MG63 (cell line): ENCODE results near the gene GAPVD1. TPM values are rescaled to one million over a fixed set of nuclear protein-coding genes. Genes with fewer than 3 reads are reported as not detected.
"Not testable (repeated sequence)": the region's sequence is repeated elsewhere in the genome, so short reads cannot be mapped to it uniquely, and the experiment has no call there.

Source experiments
- DNase-seq: peaks from one replicate; pipeline ENCODE4 v3.0.0-alpha.2; 2020
- H3K27me3 ChIP-seq: fragments of 250-450 bp; sonication (Bioruptor Pico); 2 replicates; pipeline ENCODE4 v1.5.1; 2020; ENCODE audit warnings: mild to moderate bottlenecking, moderate library complexity
- H3K36me3 ChIP-seq: fragments of 250-450 bp; sonication (Bioruptor Pico); 2 replicates; pipeline ENCODE4 v1.5.1; 2020; ENCODE audit warnings: mild to moderate bottlenecking, moderate library complexity
- H3K4me3 ChIP-seq: fragments of 250-450 bp; sonication (Bioruptor Pico); 2 replicates; pipeline ENCODE4 v1.5.1; 2020; ENCODE audit warnings: mild to moderate bottlenecking, moderate library complexity
- H3K9me3 ChIP-seq: fragments of 250-450 bp; sonication (Bioruptor Pico); 2 replicates; pipeline ENCODE4 v1.5.1; 2020; ENCODE audit warnings: mild to moderate bottlenecking, moderate library complexity
- total RNA-seq: library from RNA; depleted of rRNA; stranded (reverse); fragments of >200 nt; shearing (Covaris generic); gene quantifications from 2 replicates; pipeline ENCODE4 v1.2.3, GENCODE V29; 2014; ENCODE audit warnings: low replicate concordance

Gene GAPVD1
- total RNA-seq, 1 experiment from 2014 or later: 31.4 TPM

GRCh38 chr9:125241000-125241862 is 20.4 kb upstream of the GAPVD1 start, which contains the start of gene HSPA5:
TSS of gene HSPA5 (minus strand) at chr9:125241343. CDS start at chr9:125241126, 217 bp downstream.
- Histone ChIP-seq H3K9me3 (no peaks in the 10 kb centered on the region), H3K27me3 (no peaks in the 10 kb centered on the region), H3K4me3 (peak within 1 kb of the TSS; percentile 86), H3K36me3 (peaks cover 48% of the 10 kb centered on the region)
- DNase-seq: peak; percentile 99

DNA sequence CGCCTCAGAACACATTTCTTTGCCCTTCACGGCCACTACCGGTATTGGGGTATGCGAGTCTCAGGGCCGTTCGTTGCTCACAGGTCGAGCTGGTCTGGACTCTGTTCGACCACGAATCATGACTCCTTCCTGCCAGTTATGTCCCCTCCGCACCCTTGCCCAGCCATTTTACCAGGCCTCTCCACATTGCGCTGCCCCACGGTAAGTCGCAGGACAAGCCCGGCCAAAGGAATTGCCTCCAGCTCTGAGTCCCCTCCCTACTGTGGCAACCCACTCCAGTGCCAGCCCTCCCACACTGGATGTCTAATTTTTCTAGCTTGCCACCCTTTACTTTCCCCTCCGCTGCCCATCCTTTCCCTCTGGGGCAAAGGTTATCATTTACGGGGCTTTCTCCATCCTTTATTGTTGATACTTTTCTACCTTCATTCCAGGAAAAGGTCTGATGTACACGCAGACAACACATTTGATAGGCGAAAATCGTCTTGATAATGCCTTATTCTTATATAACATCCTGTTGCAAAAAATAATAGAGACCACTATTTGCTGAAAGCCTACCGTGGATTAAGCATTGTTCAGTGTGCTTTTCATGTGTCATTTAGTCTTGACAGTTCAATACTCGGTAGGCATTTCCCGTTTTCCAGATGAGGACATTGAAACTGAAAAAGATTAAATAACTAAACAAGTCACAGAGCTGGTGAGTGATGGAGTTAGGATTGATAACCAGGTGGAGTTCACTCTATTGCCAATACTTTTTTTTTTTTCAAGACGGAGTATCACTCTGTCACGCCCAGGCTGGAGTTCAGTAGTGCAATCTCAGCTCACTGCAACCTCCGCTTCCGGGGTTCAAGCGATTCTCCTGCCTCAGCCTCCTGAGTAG is 19.5 kb upstream of the GAPVD1 start:
- Histone ChIP-seq H3K9me3 (no peaks in the 10 kb centered on the region), H3K4me3 (peak overlapping the region; percentile 86), H3K27me3 (no peaks in the 10 kb centered on the region), H3K36me3 (peaks cover 39% of the 10 kb centered on the region)
- peak; percentile 41 for DNase-seq

DNA sequence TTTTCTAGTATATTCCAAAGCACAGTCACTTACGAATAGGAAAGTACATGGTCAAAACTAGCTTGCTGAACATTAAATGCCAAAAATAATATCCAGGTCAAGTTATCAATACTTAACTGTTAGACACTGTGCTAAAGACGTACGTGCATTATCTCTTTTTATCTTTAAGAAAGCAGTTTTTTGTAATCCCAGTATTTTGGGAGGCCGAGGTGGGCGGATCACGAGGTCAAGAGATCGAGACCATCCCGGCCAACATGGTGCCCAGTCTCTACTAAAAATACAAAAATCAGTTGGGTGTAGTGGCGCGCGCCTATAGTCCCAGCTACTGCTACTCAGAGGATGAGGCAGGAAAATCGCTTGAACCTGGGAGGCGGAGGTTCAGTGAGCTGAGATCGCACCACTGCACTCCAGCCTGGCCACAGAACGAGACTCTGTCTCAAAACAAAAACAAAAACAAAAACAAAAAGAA is 17.8 kb upstream of the GAPVD1 start:
- Histone ChIP-seq H3K4me3 (no peak overlapping the region), H3K27me3 (no peaks in the 10 kb centered on the region), H3K36me3 (peaks cover 22% of the 10 kb centered on the region), H3K9me3 (no peaks in the 10 kb centered on the region)
- no peak for DNase-seq

- DNase-seq: no peak
- H3K27me3 ChIP-seq: no peaks in the 10 kb centered on the region
- H3K9me3 ChIP-seq: no peaks in the 10 kb centered on the region
- H3K4me3 ChIP-seq: no peak overlapping the region
- no peaks in the 10 kb centered on the region for H3K36me3 ChIP-seq
These were observed 15.4 kb upstream of the GAPVD1 start for GRCh38 chr9:125246261-125246667.

DNA sequence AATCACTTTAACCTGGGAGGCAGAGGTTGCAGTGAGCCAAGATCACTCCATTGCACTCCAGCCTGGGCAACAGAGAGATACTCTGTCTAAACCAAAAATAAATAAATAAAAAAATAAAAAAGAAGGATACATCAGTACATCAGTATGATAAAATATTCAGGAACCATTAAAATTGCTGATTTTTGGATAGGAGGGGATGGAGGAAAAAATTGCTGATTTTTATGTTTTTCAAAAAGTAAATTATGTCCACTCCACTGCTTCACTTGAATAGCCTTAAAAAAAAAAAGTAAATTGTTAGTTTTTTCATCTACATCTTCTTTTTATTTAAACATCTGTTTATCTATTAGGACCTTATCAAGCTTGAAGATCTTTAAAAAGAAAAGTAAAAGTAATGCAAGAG is 7.4 kb upstream of the GAPVD1 start:
- Histone ChIP-seq H3K36me3 (no peaks in the 10 kb centered on the region), H3K9me3 (no peaks in the 10 kb centered on the region), H3K27me3 (no peaks in the 10 kb centered on the region), H3K4me3 (no peak overlapping the region)
- DNase-seq: no peak

DNA sequence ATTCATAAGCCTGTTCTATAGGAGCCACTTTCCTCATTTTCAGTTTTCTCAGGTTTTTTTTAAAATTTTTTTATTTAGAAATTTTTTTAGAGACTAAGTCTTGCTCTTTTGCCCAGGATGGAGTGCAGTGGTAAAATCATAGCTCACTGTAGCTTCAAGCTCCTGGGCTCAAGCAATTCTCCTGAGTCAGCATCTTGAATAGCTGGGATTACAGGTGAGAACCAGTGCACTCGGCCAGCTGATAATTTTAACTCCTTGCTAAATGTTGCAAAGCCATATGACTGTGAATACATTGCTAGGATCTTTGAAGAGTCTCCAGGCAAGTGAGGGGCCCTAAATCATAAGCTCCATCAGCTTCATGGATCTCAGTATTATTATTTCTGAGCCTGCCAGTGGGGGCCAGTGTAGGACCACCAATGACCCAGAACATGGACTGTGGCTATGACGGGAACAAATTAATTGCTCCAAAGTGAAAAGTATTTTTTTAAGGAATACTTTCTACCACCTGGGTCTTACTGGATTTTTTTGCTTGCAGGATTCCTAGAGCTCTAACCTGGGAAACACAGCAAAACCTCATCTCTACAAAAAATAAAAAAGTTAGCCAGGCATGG is 5.7 kb upstream of the GAPVD1 start:
- H3K4me3 ChIP-seq: no peak overlapping the region
- H3K36me3 ChIP-seq: no peaks in the 10 kb centered on the region
- H3K27me3 ChIP-seq: no peaks in the 10 kb centered on the region
- no peaks in the 10 kb centered on the region for H3K9me3 ChIP-seq
- DNase-seq: no peak

DNA sequence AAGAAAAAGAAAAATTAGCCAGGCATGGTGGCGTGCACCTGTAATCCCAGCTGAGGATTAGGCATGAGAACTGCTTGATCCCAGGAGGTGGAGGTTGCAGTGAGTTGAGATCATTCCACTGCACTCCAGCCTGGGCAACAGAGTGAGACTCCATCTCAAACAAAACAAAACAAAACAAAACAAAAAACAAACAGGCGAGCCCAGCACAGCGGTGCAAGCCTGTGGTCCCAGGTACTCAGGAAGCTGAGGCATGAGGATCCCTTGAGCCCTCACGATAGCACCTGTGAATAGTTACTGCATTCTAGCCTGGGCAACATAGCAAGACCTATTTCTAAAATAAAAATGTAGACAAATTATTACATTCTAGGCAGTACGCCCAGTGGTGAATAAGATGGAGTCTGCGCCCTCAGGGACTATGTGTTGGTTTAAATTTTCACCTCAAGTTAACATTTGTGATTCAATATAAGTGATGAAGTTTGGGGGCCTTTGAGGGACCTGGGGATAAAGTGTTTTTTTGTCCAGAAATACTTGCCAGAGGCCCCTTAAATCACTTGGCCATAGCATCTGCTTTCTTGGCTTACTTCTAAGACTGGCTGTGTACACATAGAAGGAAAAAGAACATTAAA is 3.4 kb upstream of the GAPVD1 start:
- peaks cover 6% of the 10 kb centered on the region; the same call in 1 of the 2 replicates for H3K36me3 ChIP-seq

GRCh38 chr9:125258832-125259534 is 2.6 kb upstream of the GAPVD1 start:
- Histone ChIP-seq H3K4me3 (no peak overlapping the region), H3K27me3 (no peaks in the 10 kb centered on the region), H3K9me3 (no peaks in the 10 kb centered on the region), H3K36me3 (peaks cover 8% of the 10 kb centered on the region)
- no peak for DNase-seq

More for the DNA sequence above, 3.4 kb upstream of the GAPVD1 start:
- Histone ChIP-seq H3K27me3 (no peaks in the 10 kb centered on the region), H3K9me3 (no peaks in the 10 kb centered on the region), H3K4me3 (no peak overlapping the region)
- no peak for DNase-seq

- Histone ChIP-seq H3K4me3 (no peak overlapping the region), H3K9me3 (no peaks in the 10 kb centered on the region), H3K27me3 (no peaks in the 10 kb centered on the region), H3K36me3 (peaks cover 11% of the 10 kb centered on the region)
- no peak for DNase-seq
These were observed 1.1 kb upstream of the GAPVD1 start for GRCh38 chr9:125260561-125260960.

DNA sequence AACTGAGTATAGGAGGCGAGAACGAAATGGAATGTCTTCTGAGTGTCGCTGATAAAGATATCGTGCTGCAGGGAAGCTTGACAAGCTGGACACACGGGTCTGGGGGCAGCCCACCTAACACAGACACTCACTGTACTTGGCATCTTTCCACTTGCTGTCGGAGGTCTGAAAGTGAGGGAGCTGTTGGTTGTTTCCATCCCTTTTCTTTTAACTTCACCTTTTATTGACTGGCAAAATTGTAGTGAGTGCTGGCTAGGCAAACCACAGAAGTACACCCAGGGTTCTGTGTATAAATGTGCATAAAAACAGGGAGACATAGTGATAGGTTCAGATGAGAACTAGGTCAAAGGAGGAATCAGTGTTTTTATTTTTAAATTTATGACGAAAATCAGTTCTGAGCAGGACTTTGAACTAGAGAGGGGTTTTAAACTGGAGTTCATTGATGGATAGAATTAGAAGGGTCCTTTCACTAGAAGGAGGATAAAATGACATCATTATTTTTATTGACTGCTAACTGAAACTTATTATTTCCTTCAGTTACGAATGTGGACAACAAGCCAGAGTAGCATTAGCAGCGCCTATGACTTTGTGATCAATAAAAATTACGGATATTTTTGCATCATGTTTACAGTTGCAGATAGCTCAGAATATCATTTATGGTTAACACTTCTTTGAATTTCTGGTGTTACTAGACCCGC is 817 bp downstream of the GAPVD1 start:
- DNase-seq: no peak
- Histone ChIP-seq H3K27me3 (no peaks in the 10 kb centered on the region), H3K9me3 (no peaks in the 10 kb centered on the region)

GRCh38 chr9:125264068-125264467 is 2.4 kb downstream of the GAPVD1 start:
- not testable (repeated sequence) for DNase-seq, H3K27me3 ChIP-seq, H3K9me3 ChIP-seq, H3K4me3 ChIP-seq
- H3K36me3 ChIP-seq: peaks cover 27% of the 10 kb centered on the region

More for the DNA sequence above, 817 bp downstream of the GAPVD1 start:
- Histone ChIP-seq H3K36me3 (peaks cover 22% of the 10 kb centered on the region), H3K4me3 (peak overlapping the region; percentile 86)

DNA sequence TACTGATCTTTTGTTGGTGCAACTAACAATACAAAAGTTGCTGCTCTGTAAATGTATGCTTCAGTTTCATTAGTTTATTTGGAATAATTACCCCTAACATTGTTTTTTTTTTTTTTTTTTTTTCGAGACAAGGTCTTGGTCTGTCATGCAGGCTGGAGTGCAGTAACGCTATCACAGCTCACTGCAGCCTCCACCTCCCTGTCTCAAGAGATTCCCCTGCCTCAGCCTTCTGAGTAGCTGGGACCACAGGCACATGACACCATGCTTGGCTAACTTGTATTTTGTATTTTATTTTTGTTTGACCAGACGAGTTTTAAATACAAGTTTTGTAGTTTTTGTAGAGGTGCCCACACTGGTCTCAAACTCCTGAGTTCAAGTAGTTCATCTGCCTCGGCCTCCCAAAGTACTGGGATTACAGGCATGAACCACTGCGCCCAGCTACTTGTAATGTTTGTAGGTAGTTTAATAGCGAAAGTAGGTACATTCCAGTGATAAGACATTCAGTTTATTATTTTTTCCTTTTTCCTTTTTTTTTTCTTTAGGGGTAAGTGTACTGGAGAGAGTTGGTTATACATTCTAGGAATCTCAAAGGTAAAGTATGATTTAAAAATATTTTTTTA is 6.9 kb downstream of the GAPVD1 start:
- DNase-seq: no peak
- Histone ChIP-seq H3K9me3 (no peaks in the 10 kb centered on the region), H3K27me3 (no peaks in the 10 kb centered on the region), H3K4me3 (no peak overlapping the region), H3K36me3 (peaks cover 32% of the 10 kb centered on the region)

DNA sequence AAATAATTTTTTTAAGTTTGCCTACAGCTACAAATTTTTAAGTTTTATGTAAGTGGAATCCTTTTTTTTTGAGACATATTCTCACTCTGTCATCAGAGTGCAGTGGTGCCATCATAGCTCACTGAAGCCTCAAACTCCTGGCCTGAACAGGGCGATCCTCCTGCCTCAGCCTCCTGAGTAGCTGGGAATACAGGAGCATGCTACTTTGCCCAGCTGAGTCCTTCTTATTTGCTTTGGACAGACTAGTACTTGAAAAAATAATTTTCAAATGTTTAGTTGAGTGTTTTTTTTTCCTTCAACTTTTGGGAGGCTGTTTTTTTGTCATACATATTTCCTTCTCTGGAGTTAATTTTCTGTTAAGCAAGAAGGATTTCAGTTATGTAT is 7.4 kb downstream of the GAPVD1 start:
- DNase-seq: no peak
- Histone ChIP-seq H3K4me3 (no peak overlapping the region), H3K9me3 (no peaks in the 10 kb centered on the region), H3K36me3 (peaks cover 30% of the 10 kb centered on the region), H3K27me3 (no peaks in the 10 kb centered on the region)

GRCh38 chr9:125271081-125271480 is 9.5 kb downstream of the GAPVD1 start:
- no peaks in the 10 kb centered on the region for H3K9me3 ChIP-seq
- no peak overlapping the region for H3K4me3 ChIP-seq
- H3K36me3 ChIP-seq: peaks cover 30% of the 10 kb centered on the region
- DNase-seq: no peak
- no peaks in the 10 kb centered on the region for H3K27me3 ChIP-seq

GRCh38 chr9:125272697-125273096 is 11.1 kb downstream of the GAPVD1 start:
- Histone ChIP-seq H3K27me3 (no peaks in the 10 kb centered on the region), H3K9me3 (no peaks in the 10 kb centered on the region), H3K4me3 (no peak overlapping the region), H3K36me3 (peaks cover 17% of the 10 kb centered on the region)
- no peak for DNase-seq
